Thoracic aorta (tissue), 2 donors: ENCODE results near the gene SLC13A4. TPM values are rescaled to one million over a fixed set of nuclear protein-coding genes. Genes with fewer than 3 reads are reported as not detected.
A peak's percentile ranks its signal among the peaks of the same experiment; 100 is the strongest.

Source experiments
- ATAC-seq: fragments of 150-250 bp; one replicate; pipeline ENCODE4 v1.8.0; 2017; ENCODE audit warnings: low read depth; ENCODE audit not compliant: insufficient number of reproducible peaks, low FRiP score
- DNase-seq: peaks from one replicate; pipeline ENCODE4 v3.0.0-alpha.2; 2020; ENCODE audit warnings: low spot score
- H3K27ac ChIP-seq, 2 donors: fragments of 200-600 bp; sonication (generic); 1 replicate in 1 of 2; 2 replicates in 1 of 2; pipeline ENCODE4 v1.5.1; 2016; ENCODE audit warnings: mild to moderate bottlenecking in 2 of 2, moderate library complexity in 2 of 2
- H3K27me3 ChIP-seq: fragments of 200-600 bp; sonication (generic); replicated peaks from 2 replicates; pipeline ENCODE4 v1.6.0; 2016; ENCODE audit warnings: mild to moderate bottlenecking; ENCODE audit not compliant: insufficient read depth
- H3K36me3 ChIP-seq: fragments of 200-600 bp; sonication (generic); one replicate; pipeline ENCODE4 v1.5.1; 2016
- H3K4me1 ChIP-seq, 2 donors: fragments of 200-600 bp; sonication (generic); 1 replicate in 1 of 2; 2 replicates in 1 of 2; pipeline versions ENCODE4 v1.5.1 to v1.6.0; 2016; ENCODE audit warnings: low read depth in 2 of 2, mild to moderate bottlenecking in 1 of 2; ENCODE audit not compliant: control insufficient read depth in 1 of 2
- H3K4me3 ChIP-seq: fragments of 200-600 bp; sonication (generic); 2 replicates; pipeline ENCODE4 v1.5.1; 2016; ENCODE audit warnings: mild to moderate bottlenecking
- H3K9me3 ChIP-seq: fragments of 200-600 bp; sonication (generic); 2 replicates; pipeline ENCODE4 v1.5.1; 2016
- total RNA-seq, 2 donors: library from RNA; depleted of rRNA; stranded (reverse); fragments of >200 nt; gene quantifications; one replicate each; pipeline versions ENCODE4 v1.1.0 to v1.2.3, GENCODE V29; 2016
- TF ChIP-seq, protein P1 (sequence below): fragments of 200-600 bp; sonication (generic); IDR thresholded peaks from one replicate; pipeline ENCODE4 v1.5.1; 2019; ENCODE audit warnings: antibody characterized with exemption

Gene SLC13A4
- total RNA-seq, 2 donors from 2014 or later = 2.0 to 2.1 TPM

DNA sequence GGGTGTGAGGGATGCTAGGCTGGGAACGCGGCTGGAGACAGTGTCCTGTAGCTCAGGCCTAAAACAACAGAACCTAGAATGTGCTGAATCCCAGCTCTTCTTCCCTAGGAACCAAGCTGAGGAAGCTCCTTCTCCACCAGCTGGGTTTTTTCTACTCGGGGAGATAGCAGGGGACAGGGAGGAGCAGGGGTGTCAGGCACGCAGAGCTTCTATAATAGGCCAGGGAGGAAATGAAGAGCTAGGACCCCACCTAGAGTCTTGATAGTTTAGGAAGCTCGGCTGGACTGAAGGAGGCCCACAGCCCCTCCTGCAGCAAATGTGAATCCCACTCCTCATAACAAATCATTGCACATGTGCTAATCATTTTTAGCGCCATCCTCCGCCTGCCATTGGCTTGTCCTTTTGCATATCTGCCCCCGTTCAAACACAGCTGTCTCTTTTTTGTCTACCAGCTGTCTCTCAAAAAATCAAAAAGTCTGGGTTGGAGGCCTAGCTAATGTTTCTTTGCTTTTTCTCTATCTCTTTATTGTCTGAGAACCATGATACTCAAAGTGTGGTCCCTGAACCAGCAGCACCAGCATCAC is 44.7 kb upstream of the SLC13A4 start:
- Histone ChIP-seq H3K4me3 (no peak overlapping the region), H3K9me3 (no peaks in the 10 kb centered on the region), H3K27ac (no peak overlapping the region), H3K36me3 (no peaks in the 10 kb centered on the region), H3K4me1 (peaks cover 14 to 27% of the 10 kb centered on the region in 2 donors), H3K27me3 (no peaks in the 10 kb centered on the region)
- DNase-seq = no peak
- no peak for ATAC-seq
- TF ChIP-seq, protein P1, sequence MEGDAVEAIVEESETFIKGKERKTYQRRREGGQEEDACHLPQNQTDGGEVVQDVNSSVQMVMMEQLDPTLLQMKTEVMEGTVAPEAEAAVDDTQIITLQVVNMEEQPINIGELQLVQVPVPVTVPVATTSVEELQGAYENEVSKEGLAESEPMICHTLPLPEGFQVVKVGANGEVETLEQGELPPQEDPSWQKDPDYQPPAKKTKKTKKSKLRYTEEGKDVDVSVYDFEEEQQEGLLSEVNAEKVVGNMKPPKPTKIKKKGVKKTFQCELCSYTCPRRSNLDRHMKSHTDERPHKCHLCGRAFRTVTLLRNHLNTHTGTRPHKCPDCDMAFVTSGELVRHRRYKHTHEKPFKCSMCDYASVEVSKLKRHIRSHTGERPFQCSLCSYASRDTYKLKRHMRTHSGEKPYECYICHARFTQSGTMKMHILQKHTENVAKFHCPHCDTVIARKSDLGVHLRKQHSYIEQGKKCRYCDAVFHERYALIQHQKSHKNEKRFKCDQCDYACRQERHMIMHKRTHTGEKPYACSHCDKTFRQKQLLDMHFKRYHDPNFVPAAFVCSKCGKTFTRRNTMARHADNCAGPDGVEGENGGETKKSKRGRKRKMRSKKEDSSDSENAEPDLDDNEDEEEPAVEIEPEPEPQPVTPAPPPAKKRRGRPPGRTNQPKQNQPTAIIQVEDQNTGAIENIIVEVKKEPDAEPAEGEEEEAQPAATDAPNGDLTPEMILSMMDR = no peak

DNA sequence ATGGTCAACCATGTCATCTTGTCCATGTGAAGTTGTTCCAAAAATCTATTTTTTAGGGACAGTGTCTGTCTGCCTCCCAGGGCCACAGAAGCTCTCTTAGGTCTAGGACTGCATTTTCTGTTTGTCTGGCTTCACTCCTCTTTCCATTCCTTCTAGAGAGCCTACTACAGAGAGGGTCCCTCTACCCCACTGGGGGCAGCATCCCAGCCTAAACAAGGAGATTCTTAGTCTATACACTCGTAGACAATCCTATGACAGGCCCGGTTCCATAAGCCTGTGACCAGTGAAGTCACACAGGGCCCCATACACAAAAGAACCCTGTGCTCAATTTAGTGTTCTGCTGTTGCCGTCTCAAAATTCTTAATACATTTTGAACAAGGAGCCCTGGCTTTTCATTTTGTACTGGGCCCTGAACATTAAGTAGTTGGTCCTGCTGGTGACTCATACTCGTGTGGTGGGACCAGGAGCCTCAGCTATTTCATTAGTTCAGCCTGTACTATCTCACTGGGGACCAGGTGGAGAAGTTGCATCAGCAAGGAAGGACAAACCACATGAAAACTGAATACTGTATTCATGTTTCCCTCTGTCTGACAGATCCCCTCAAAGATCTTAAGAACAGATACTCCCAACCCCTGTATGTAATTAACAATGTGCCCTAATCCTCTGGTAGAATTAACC is 44.1 kb upstream of the SLC13A4 start:
- TF ChIP-seq, protein P1 = no peak
- Histone ChIP-seq H3K36me3 (no peaks in the 10 kb centered on the region), H3K4me3 (no peak overlapping the region), H3K9me3 (no peaks in the 10 kb centered on the region), H3K27me3 (no peaks in the 10 kb centered on the region), H3K4me1 (peaks cover 14 to 27% of the 10 kb centered on the region in 2 donors), H3K27ac (no peak overlapping the region)
- DNase-seq = no peak
- ATAC-seq = no peak

DNA sequence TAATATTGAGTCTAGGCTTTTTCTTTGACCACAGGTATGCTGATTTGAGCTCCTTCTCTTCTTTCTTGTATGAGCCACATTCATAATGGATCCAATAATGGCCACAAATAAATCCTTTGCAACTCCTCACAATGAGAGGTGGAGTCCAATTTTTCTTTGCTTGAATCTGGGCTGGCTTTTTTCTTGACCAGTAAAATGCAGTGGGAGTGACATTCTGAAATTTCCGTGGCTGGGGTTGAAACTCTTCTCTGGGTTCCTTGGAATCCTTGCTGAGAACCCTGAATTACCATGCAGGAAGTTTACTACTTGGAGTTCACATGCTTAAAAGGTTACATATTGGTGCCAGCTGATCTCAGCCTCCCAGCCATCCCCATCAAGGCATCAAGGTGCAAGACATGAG is 43.1 kb upstream of the SLC13A4 start:
- no peak for ATAC-seq

DNA sequence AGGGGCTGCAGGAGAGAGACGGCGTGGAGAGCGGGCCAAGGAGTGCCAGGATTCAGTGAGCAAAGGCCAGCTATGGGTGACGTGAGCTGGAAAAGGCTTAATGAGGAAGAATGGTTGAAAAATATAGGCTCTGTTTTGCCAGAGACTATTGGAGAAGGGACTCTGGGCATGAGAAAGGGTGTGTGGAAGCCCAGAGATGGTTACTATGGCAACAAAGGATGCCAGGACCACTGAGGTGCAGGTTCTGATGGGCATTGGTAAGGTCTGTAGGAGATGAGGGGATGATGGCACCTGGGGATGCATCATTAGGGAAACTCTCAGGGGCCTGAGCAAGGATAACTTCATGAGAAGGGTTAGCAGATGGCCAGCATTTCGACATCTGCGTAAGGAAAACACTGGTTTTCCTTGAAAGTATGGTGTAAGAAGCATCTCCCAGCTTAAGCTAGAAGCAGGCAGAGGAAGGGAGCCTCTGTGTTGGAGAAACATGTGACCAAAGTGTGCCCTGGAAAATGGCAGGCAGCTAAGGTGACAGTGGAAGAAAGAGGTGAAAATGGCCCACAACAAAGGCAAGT is 42.2 kb upstream of the SLC13A4 start:
- H3K9me3 ChIP-seq = no peaks in the 10 kb centered on the region
- peaks cover 14 to 27% of the 10 kb centered on the region in 2 donors for H3K4me1 ChIP-seq
- peak overlapping the region; percentile 76 to 77 for H3K27ac ChIP-seq
- no peak overlapping the region for H3K4me3 ChIP-seq
- H3K27me3 ChIP-seq = no peaks in the 10 kb centered on the region
- TF ChIP-seq, protein P1 = no peak
- DNase-seq (no peak), ATAC-seq (no peak)
- H3K36me3 ChIP-seq = no peaks in the 10 kb centered on the region

More for the DNA sequence above, 43.1 kb upstream of the SLC13A4 start:
- H3K4me3 ChIP-seq = no peak overlapping the region
- no peaks in the 10 kb centered on the region for H3K36me3 ChIP-seq
- H3K4me1 ChIP-seq = peaks cover 14 to 27% of the 10 kb centered on the region in 2 donors
- H3K27ac ChIP-seq = no peak overlapping the region
- H3K27me3 ChIP-seq = no peaks in the 10 kb centered on the region
- TF ChIP-seq, protein P1 = no peak
- DNase-seq = no peak
- no peaks in the 10 kb centered on the region for H3K9me3 ChIP-seq

DNA sequence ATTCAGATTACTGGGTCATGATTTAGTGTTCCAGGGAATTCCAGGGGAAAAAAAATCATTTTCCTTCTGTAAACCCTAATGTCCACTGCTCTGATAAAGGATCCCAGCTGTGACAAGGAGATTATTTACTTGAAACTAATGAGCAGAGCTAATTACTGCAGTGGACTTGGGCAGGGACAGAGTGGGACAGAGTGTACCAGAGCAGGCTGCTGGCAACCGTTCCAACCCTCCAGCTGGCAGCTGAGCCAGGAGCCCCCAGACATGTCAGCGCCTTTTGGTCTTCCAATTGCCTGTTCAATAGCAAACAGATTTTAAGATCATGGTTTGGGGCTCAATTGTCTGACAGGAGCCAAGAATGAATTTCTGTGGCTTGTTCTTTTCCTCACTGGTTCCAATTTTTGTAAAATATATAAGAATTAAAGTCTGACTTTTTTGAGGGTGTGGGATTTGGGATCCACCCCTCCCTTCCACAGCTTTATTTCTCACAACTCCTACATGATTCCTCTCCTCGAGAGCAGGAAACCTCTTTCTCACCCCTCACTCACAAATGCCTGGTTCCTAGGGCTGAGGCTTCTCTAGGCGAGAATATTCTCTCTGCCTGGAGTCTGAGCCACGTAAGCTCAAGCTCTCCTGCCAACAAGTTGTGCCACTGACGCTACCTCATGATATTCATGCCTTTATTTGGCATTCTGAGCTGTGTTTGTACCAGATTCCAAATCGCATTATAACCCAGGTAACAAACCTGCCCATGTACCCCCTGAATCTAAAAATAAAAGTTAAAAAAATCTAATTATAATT is 41.2 kb upstream of the SLC13A4 start:
- H3K27ac ChIP-seq = peak overlapping the region; percentile 76 to 77
- TF ChIP-seq, protein P1 = no peak
- peak; percentile 73 for ATAC-seq

More for the DNA sequence above, 41.2 kb upstream of the SLC13A4 start:
- no peaks in the 10 kb centered on the region for H3K9me3 ChIP-seq
- no peak for DNase-seq
- no peak overlapping the region for H3K4me3 ChIP-seq
- peaks cover 14 to 25% of the 10 kb centered on the region in 2 donors for H3K4me1 ChIP-seq
- H3K27me3 ChIP-seq = no peaks in the 10 kb centered on the region
- H3K36me3 ChIP-seq = no peaks in the 10 kb centered on the region
